Measurements from ENCODE around the gene DSCAML1. TPM values are rescaled to one million over a fixed set of nuclear protein-coding genes. Genes with fewer than 3 reads are reported as not detected.

The DSCAML1 gene
- total and polyA plus RNA-seq, 5 donors from 2014 or later = 0.08 to 1.6 (median 0.30) TPM; not detected in 1

Other genes starting within 250 kb of the DSCAML1 start
- 4.0 TPM for gene FXYD2, start 27.5 kb upstream of the DSCAML1 start, total RNA-seq
- 10 to 100 TPM; 35.5 to 88.9 (median 72.3) TPM for gene FXYD2, start 27.5 kb upstream of the DSCAML1 start, polyA plus RNA-seq
- not detected for gene FXYD6, start 79.4 kb upstream of the DSCAML1 start, total RNA-seq
- gene FXYD6, start 79.4 kb upstream of the DSCAML1 start, polyA plus RNA-seq = not detected
- 3.4 TPM for gene TMPRSS13, start 132.2 kb upstream of the DSCAML1 start, total RNA-seq
- 1 to 10 TPM in 2 of 4 donors, under 1 TPM in 2; 0.57 to 1.4 (median 1.1) TPM for gene TMPRSS13, start 132.2 kb upstream of the DSCAML1 start, polyA plus RNA-seq
- gene IL10RA, start 189.2 kb upstream of the DSCAML1 start, total RNA-seq = 661 TPM
- gene IL10RA, start 189.2 kb upstream of the DSCAML1 start, polyA plus RNA-seq = 100 to 1,000 TPM; 572 to 666 (median 631) TPM